ENCODE measurements around the gene TMEM80.

Gene TMEM80

GRCh38 chr11:746289-747157, 50.9 kb downstream of the TMEM80 start:
- DNase-seq = peak in 1 of 5 donors; percentile 41

GRCh38 chr11:747158-748006, 51.8 kb downstream of the TMEM80 start, which contains the start of gene TALDO1:
Gene TALDO1 (plus strand): TSS chr11:747464. CDS start chr11:747482, 18 bp downstream.
- DNase-seq = peak; percentile 69 to 88 (median 71)

DNA sequence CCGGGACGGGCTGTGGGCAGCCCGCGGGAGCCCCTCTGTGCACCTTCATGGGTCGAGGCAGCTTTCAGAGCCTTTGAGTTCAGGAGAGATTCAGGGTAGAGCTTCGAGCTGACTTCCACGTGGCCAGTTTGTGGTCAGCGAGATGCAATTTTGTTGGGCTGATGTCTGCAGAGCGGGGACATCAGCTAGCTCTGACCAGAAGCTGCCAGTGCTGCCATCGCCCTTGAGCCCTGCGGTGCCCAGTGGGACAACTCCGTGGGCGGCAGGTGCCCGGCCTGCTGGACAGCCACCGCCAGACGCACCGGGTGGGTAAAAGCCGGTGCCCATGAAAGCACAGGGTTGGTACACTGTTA, 52.4 kb downstream of the TMEM80 start:
- no peak for DNase-seq

DNA sequence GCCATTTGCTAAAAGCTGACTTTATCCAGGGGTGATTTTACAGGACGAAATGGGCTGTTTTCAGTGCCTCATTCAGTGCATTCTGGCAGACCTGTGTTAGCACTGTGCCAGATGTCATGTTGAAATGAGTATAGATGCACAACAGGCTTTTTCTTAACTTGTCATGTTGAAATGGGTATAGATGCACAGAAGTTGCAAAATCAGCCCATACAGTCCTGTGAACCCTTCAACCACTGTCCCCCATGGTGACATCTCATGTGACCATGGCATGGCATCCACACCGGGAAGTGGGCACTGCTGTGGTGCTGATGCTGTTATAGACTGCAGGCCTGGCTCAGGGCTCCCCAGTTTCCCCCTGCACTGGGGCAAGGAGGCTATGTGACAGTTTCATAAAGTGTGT, 54.1 kb downstream of the TMEM80 start:
- no peak for DNase-seq
